Dedifferentiated amniotic fluid mesenchymal stem cell (primary cell): Measurements from ENCODE around the gene ABHD5.
"Not testable (repeated sequence)": the region's sequence is repeated elsewhere in the genome, so short reads cannot be mapped to it uniquely, and the experiment has no call there.

Experiments
- DNase-seq: peaks from one replicate; pipeline ENCODE4 v3.0.0-alpha.2; 2016; ENCODE audit errors: extremely low spot score

The ABHD5 gene

DNA sequence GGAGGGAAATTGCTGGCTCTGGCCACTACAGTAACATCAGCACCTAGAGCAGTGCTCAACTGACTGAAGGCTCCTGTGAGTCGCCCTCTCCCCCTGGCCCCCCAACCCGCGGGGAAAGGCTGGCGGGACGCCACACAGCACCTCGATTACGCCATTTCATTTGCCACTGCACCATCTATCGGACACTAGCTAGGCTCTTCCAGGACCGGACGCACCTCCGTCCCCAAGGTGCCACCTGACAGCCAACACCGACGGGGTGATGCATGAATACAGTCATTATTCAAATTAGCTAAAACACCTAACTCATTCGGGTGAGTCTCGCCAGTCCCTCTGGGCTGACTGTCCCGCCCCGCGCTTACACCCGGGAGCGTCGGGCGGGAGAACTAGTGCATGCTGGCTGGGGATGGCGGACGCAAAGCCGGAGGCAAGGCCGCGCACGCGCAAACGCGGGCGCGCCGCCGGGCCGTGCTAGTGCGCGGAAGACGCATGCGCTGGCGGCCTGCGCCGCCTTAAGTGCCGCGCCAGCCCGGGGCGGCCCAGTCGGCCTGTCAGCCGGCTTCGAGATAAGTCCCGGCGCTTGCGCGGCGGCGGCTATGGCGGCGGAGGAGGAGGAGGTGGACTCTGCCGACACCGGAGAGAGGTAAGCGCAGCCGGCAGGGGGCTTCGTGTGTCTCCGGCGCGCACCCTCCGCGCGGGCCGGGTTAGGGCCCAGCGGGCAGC, at the start of gene ABHD5:
ABHD5 (plus strand) TSS at position 539 of the 720 bp plus-strand sequence; CDS start at position 594, 55 bp downstream.
- peak; percentile 80 for DNase-seq

DNA sequence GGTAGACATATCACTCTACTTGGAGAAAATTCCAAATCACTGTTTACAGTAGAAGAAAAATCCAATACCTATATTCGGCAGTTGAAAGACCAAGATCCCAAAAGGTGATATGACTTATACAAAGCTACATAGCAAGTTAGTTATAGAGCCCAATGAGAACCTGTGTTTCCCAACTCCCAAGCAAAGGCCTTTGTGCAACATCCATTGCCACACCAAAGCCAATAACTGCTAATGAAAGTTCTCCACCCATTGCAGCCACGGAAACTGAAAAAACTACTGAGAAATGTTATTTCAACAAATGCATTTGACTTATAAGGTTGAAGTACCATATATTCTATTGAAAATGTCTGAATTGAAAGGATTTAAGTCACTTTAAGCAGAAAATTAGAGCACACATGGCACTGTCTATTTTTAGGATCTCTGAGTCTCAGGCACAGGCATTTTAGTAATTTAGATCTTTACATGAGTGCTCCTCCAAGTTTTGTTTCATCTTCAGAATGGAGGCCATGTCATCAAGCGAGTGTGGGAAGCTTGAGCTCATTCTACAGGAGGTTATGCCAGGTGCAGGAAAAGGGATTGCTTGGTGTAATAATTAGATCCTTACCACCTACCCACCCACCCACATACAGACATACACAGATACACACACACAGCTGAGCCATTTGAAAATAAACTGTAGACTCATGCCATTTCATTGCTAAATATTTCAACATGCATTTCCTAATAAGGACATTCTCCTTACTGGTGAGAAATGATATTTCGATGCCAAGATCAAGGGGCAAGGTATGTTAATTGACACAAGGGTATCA, 49.2 kb upstream of the ABHD5 start:
- DNase-seq, result peak; percentile 48

DNA sequence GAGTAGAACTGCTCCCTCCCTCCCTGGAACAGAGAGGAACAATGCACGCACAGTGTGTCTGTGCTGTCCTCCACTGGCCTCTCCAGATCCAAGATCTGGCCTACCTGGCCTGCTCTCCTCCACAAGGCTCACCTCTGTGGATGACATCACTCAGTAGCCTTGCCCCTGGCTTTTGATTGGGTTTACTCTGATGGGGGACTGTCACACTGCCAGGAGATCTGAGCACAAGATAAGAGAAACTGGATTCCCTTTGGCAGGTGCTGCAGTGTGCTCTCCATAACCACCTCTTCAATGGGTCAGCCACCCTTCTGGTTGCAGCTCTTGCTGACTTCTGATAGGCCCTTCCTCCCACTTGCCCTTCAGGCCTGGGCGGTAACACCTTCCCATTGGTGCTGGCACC, 46.3 kb upstream of the ABHD5 start:
- DNase-seq, result no peak

DNA sequence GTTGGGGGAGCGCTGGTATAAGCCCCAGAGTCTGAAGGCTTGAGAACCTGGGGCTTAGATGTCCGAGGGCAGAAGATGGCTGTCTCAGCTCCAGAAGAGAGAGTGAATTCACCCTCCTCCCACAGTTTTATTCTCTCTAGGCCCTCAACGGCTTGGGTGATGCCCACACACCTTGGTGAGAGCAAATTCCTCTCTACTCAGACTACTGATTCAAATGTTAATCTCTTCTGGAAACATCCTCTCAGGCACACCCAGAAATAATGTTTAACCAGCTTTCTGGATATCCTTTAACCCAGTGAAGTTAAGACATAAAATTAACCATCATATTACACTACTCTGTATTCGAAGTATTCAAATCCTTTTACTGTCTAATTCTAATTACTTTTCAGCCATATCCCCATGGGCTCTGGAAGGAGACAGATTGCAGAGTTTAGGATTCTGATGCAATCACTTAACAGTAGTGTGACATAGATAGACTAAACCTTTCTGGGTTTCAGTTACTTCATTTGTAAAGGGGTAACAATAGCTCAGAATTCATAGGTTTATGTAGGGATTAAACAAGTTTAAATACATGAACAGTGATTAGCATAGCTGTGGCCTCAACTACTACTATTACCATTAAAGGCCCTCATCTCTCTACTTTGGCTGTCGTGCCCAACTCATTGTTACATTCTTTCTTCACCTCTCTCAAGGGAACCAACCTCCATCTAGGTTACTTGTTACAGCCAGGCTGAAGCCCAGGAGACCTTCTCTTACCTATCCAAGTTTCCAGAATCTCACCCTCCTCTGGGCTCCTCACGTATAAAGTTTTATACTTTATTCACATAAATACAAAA, 43.2 kb upstream of the ABHD5 start:
- DNase-seq, result peak; percentile 40

DNA sequence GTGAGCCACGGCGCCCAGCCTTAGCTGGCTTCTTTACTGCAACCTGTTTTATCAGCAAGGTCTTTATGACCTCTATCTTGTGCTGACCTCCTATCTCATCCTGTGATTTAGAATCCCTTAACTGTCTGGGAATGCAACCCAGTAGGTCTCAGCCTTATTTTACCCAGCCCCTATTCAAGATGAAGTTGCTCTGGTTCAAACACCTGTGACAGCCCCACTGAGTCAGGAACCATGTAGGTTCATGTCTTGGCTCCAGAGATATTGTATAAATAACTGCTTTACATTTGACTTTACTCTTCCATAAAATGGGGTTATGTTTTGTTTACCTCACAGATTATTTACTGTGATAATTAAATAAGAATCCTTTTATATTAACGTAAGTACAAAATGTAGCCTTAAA, 41.8 kb upstream of the ABHD5 start:
- DNase-seq, result no peak

DNA sequence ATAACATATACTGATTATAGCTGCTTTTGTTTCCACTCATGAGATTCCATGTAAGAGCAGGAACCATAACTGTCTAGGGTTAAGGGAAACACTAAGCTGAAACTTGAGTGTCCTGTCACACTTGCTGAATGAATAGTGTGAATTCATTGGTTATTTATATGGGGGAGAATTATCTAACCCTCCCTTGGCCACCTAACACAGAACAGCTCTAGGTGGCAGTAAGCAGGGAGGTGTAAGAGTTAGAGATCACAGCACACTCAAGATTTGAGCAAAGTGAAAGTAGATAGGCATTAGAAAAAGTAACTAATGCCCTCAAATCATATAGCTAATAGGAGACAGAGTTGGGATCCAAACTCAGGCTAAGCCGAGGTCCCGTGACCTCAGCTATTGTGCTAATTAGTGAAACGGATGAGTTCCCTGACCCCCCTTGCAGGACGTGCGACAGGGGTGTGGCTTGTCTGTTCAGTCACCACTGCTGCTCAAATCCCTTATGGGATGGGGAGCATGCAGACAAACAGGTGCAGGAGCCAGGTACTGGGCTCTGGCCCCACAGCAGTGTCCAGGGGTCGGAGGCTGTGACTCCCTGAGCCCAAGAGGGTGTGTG, 41.3 kb upstream of the ABHD5 start:
- no peak for DNase-seq

DNA sequence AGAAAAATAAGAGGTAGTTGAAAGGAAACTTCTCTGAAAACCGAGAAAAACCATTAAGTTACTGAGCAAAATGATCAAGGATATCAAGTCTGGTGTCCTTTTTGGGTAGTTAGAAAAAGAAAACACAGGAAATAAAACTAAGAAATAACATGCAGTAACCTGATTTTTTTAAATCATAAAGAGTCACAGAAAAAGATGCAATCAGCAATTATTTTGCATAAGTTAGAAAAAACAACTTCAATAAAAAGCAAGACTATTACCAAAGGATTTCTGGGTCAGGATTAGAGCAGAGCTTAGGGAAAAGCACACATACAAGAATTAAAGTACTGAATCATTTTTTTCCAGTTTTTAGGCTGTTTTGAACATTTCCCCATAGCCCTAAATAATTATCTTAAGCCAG, 40.4 kb upstream of the ABHD5 start:
- no peak for DNase-seq

DNA sequence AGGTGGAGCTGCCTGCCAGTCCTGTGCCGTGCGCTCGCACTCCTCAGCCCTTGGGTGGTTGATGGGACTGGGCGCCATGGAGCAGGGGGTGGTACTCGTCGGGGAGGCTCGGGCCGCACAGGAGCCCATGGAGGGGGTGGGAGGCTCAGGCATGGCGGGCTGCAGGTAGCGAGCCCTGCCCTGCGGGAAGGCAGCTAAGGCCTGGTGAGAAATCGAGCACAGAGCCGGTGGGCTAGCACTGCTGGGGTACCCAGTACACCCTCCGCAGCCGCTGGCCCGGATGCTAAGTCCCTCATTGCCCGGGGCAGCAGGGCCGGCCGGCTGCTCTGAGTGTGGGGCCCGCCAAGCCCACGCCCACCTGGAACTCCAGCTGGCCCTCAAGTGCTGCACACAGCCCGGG, 34.3 kb upstream of the ABHD5 start:
- not testable (repeated sequence) for DNase-seq

DNA sequence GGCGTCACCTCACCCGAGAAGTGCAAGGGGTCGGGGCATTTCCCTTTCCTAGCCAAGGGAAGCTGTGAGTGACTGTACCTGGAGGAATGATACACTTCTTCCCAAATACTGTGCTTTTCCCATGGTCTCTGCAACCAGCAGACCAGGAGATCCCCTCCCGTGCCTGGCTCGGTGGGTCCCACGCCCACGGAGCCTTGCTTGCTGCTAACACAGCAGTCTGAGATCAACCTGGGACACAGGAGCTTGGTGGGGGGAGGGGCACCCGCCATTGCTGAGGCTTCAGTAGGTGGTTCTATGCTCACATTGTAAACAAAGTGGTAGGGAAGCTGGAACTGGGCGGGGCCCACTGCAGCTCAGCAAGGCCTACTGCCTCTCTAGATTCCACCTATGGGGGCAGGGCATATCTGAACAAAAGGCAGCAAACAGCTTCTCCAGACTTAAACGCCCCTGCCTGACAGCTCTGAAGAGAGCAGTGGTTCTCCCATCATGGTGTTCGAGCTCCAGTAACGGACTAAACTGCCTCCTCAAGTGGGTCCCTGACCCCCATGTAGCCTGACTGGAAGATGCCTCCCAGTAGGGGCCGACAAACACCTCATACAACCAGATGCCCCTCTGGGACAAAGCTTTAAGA, 31.4 kb upstream of the ABHD5 start:
- no peak for DNase-seq

DNA sequence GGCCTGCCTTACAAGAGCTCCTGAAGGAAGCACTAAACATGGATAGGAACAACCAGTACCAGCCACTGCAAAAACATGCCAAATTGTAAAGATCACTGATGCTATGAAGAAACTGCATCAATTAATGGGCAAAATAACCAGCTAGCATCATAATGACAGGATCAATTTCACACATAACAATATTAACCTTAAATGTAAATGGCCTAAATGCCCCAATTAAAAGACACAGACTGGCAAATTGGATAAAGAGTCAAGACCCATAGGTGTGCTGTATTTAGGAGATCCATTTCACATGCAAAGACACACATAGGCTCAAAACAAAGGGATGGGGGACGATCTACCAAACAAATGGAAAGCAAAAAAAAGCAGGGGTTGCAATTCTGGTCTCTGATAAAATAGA, 29.4 kb upstream of the ABHD5 start:
- not testable (repeated sequence) for DNase-seq

DNA sequence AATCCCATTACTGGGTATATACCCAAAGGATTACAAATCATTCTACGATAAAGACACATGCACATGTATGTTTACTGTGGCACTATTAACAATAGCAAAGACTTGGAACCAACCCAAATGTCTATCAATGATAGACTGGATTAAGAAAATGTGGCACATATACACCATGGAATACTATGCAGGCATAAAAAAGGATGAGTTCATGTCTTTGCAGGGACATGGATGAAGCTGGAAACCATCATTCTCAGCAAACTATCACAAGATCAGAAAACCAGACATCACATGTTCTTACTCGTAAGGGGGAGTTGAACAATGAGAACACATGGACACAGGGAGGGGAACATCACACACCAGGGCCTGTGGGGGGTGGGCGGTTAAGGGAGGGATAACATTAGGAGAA, 25.7 kb upstream of the ABHD5 start:
- DNase-seq, result not testable (repeated sequence)

DNA sequence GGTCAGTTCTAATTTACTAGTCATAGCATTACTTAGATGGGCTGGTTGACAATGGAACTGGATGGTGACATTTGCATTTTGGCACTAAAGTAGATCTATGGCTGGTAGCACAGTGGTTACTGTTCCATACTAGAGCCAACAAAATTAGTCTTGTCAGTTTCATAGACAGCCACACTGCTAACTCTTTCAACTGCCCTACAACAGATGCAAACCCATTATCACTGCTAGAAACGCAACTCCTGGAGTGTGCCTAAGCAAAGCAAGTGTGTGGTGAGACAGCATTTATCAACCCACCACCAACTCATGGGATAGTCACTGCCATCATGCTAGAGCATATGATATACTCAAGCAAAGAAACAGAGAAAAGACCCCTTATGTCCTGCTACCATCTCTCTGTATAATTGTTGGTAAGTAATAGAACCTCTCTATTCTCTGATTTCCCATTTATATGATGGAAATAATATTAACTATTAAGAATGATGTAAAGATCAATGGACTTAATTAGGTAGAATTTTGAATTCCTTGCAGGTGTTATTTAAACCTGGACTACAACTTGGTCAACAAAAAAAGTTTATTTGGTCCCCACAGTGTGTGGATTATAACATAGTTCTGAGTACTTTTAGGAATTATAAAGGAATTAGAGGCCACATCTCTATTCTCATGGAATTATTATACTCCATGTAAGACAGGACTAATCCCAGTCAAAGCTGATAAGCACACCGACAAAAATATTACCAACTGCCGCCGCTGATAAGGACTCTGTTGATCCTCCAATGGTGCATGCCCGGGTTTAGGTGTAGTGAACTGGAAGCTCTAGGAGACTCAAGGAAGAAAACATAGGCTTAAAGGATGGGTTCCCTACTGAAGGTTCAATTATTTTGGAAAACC, 19.9 kb upstream of the ABHD5 start:
- DNase-seq, result no peak

DNA sequence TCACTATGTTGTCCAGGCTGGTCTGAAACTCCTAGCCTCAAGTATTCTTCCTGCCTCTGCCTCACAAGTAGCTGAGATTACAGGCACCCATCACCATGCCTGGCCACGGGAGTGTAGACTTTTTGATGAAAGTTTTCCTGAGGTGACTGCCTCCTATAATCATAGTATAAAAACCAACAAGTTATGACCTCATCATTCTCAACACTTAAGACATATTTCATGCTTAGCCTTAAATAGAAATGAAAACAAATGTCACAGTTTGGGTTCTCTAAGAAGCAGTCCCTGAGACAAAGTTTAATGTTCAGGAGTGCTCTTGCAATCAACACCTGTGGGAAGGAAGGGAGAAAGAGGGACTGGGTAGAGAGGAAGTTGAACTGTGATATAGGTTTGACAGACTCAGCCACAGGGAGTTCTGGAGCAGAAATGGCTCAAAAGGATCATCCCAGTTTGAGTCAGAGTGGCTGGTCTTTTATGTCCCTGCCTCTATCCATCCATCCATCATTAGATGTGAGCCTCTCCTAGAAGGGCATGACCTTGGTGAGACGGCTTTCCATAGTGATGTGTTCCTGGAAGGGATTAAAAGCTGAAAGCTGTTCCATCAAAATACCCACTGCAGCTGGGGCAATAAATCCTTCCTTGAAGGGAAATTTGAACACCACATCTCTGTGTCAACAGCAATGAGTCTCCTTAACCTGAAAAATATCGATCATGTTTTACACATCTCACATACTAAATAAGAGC, 16.2 kb upstream of the ABHD5 start:
- no peak for DNase-seq

DNA sequence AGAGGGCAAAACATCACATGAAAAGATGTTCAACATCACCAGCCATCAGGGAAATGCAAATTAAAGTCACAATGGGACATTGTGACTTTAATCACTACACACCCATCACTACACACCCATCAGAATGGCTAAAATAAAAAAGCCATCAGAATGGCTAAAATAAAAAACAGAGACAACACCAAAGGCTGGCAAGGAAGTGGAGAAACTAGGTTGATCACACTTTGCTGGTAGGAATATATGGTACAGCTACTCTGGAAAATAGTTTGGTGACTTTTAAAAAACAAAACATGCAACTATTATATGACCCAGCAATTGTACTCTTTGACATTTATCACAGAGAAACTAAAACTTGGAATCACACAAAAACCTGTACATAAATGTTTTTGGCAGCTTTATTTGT, 15.1 kb upstream of the ABHD5 start:
- no peak for DNase-seq

DNA sequence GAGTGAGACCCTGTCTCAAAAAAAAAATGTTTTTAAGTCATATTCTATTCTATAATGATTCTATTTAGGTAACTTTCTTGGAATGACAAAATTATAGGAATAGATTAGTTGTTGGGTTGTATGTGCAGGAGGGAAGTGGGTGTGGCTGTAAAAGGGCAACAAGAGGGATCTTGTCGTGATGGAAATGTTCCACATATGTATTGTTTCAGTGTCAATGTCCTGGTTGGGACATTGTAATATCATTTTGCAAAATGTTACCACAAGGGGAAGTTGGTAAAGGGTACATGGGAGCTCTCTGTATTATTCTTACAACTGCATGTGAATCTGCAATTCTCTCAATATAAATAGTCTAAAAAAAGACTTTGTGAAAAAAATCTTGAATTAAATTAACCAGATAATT, 14.3 kb upstream of the ABHD5 start:
- no peak for DNase-seq

DNA sequence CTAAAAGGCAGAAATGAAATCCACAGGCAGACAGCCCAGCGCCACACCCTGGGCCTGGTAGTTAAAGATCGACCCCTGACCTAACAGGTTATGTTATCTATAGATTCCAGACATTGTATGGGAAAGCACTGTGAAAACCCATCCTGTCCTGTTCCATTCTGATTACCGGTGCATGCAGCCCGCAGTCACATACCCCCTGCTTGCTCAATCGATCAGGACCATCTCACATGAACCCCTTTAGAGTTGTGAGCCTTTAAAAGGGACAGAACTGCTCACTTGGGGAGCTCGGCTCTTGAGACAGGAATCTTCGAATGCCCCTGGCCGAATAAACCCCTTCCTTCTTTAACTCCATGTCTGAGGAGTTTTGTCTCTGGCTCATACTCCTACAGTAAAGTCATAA, 12.4 kb upstream of the ABHD5 start:
- not testable (repeated sequence) for DNase-seq

DNA sequence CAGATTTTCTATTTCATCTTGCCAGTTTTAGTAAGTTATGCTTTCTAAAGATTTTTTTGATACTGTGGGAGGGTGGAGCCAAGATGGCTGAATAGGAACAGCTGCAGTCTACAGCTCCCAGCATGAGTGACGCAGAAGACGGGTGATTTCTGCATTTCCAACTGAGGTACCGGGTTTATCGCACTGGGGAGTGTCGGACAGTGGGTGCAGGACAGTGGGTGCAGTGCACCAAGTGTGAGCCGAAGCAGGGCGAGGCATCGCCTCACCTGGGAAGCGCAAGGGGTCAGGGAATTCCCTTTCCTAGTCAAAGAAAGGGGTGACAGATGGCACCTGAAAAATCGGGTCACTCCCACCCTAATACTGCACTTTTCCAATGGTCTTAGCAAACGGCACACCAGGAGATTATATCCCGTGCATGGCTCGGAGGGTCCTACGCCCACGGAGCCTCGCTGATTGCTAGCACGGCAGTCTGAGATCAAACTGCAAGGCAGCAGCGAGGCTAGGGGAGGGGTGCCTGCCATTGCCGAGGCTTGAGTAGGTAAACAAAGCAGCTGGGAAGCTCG, 11.8 kb upstream of the ABHD5 start:
- not testable (repeated sequence) for DNase-seq

DNA sequence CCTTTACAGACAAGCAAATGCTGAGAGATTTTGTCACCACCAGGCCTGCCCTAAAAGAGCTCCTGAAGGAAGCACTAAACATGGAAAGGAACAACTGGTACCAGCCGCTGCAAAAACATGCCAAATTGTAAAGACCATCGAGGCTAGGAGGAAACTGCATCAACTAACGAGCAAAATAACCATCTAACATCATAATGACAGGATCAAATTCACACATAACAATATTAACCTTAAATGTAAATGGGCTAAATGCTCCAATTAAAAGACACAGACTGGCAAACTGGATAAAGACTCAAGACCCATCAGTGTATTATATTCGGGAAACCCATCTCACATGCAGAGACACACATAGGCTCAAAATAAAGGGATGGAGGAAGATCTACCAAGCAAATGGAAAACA, 9.9 kb upstream of the ABHD5 start:
- not testable (repeated sequence) for DNase-seq

DNA sequence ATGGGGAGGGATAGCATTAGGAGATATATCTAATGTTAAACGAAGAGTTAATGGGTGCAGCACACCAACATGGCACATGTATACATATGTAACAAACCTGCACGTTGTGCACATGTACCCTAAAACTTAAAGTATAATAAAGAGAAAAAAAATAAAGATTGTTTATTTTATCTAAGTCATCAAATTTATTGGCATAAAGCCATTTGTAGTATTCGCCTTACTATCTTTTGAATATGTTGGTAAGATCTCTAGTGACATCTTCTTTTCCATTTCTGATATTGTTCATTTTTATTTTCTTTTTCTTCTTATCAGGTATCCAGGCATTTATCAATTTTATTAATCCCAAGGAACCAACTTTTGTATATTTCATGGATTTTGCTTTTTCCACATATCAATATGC, 5.8 kb upstream of the ABHD5 start:
- no peak for DNase-seq
